ENCODE results near the gene ILF3.
A peak's percentile ranks its signal among the peaks of the same experiment; 100 is the strongest.

ILF3 gene

DNA sequence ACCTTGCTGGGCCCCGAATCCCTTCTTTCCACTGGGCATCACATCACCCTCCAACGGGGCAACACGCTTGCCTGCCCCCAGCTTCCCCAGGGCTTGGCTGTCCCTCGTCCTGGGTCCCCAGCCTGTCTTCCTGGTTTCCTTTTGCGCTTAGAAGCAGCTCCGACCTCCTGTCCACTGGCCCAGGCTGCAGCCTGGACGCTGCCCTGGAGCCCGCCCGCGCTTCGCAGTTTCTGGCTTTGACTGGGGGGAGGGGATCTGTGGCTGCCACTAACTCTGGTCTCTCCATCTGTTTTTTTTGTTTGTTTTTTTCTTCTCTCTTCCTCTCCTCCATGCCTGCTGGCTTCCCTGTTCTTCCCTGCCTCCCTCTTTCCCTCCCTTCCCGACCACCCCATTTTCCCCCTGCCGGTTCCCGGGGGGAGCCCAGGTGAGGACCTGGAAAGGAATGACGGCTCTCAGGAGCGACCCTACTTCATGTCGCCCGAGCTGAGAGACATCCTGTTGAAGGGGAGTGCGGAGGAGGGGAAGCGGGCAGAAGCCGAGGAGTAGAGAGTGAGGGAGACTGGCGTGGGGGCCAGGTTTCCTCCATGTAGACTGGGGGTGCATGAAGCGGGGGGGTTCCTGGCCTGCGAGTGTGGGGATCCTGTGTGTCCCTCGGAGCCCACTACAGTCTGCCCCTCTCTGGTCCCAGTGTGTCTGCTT is 11.5 kb upstream of the ILF3 start:
- H2AFZ ChIP-seq (ENCODE audit: low read length, unreplicated experiment), result no peak overlapping the region
- no peak overlapping the region for H3K27ac ChIP-seq (ENCODE audit: low read depth, low read length)
- H3K27me3 ChIP-seq (ENCODE audit: insufficient read depth, low read length), result no peaks in the 10 kb centered on the region
- H3K4me3 ChIP-seq (ENCODE audit: low read depth, low read length), result no peak overlapping the region
- H3K36me3 ChIP-seq (ENCODE audit: insufficient read depth, low read length), result no peaks in the 10 kb centered on the region
- H3K79me2 ChIP-seq (ENCODE audit: control insufficient read depth, insufficient read depth, low read length, unreplicated experiment), result no peaks in the 10 kb centered on the region
- H3K4me1 ChIP-seq (ENCODE audit: control insufficient read depth, insufficient read depth, low read length, unreplicated experiment), result no peaks in the 10 kb centered on the region

DNA sequence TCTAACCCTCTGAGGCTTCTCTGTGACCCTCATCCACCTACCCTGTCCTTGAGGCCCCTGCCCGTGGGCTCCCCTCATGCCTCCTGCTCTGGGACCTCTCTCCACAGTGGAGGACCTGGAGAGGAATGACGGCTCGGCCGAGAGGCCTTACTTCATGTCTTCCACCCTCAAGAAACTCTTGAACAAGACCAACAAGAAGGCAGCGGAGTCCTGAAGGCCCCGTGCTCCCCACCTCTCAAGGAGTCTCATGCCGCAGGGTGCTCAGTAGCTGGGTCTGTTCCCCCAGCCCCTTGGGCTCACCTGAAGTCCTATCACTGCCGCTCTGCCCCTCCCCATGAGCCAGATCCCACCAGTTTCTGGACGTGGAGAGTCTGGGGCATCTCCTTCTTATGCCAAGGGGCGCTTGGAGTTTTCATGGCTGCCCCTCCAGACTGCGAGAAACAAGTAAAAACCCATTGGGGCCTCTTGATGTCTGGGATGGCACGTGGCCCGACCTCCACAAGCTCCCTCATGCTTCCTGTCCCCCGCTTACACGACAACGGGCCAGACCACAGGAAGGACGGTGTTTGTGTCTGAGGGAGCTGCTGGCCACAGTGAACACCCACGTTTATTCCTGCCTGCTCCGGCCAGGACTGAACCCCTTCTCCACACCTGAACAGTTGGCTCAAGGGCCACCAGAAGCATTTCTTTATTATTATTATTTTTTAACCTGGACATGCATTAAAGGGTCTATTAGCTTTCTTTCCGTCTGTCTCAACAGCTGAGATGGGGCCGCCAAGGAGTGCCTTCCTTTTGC is 10.8 kb upstream of the ILF3 start:
- H3K79me2 ChIP-seq (ENCODE audit: control insufficient read depth, insufficient read depth, low read length, unreplicated experiment), result no peaks in the 10 kb centered on the region
- H3K27me3 ChIP-seq (ENCODE audit: insufficient read depth, low read length), result no peaks in the 10 kb centered on the region
- H3K4me1 ChIP-seq (ENCODE audit: control insufficient read depth, insufficient read depth, low read length, unreplicated experiment), result no peaks in the 10 kb centered on the region
- H3K27ac ChIP-seq (ENCODE audit: low read depth, low read length), result no peak overlapping the region
- H2AFZ ChIP-seq (ENCODE audit: low read length, unreplicated experiment), result no peak overlapping the region
- no peak overlapping the region for H3K4me3 ChIP-seq (ENCODE audit: low read depth, low read length)
- H3K36me3 ChIP-seq (ENCODE audit: insufficient read depth, low read length), result no peaks in the 10 kb centered on the region

DNA sequence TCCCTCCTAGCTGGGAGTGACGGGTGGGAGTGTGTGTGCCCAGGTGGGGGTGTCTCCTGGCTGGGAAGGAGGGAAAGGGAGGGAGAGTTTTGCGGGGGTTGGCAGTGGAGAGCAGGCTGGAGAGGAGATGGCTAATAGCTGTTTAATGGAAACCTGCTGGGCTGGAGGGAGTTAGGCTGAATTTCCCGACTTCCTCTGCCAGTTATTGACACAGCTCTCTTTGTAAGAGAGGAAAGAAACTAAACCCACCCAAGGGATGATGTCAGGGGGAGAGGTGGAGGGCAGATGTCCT is 10.2 kb upstream of the ILF3 start:
- no peaks in the 10 kb centered on the region for H3K36me3 ChIP-seq (ENCODE audit: insufficient read depth, low read length)
- no peaks in the 10 kb centered on the region for H3K27me3 ChIP-seq (ENCODE audit: insufficient read depth, low read length)
- H3K27ac ChIP-seq (ENCODE audit: low read depth, low read length), result no peak overlapping the region
- no peaks in the 10 kb centered on the region for H3K79me2 ChIP-seq (ENCODE audit: control insufficient read depth, insufficient read depth, low read length, unreplicated experiment)
- H3K4me3 ChIP-seq (ENCODE audit: low read depth, low read length), result no peak overlapping the region
- no peaks in the 10 kb centered on the region for H3K4me1 ChIP-seq (ENCODE audit: control insufficient read depth, insufficient read depth, low read length, unreplicated experiment)
- no peak overlapping the region for H2AFZ ChIP-seq (ENCODE audit: low read length, unreplicated experiment)

DNA sequence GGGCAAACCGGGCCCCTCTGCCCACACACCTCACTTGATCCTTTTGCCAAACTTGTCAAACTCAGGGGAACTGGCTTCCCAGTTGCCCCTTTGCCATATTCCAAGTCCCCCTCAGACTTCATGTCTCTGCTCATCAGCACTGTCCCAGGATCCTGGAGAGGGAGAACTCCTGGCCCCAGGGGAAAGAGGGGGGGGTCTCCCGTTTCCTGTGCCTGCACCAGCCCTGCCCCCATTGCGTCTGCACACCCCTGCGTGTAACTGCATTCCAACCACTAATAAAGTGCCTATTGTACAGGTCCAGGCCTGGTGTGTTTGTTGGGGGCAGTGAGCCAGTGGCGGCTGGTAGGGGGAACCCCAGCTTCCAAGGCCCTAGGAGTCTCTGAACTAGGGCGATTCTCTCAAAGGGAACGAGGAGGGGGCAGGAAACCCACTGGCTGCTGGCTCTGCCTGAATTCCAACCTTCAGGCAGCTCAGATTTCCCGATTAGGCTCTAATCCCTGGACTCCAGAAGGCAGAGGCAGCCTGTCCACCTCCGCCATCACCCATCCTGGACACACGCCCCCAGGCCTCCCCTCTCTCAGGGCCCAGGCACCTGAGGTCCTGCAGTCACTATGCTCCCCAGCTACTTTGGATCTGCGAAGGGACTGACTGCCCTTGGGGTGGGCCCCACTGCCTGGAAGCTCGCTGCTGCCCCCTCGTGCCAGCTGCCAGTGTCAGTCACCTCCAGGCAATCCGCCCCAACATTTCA is 9.7 kb upstream of the ILF3 start:
- no peak overlapping the region for H3K4me3 ChIP-seq (ENCODE audit: low read depth, low read length)
- H3K79me2 ChIP-seq (ENCODE audit: control insufficient read depth, insufficient read depth, low read length, unreplicated experiment), result no peaks in the 10 kb centered on the region
- H3K27ac ChIP-seq (ENCODE audit: low read depth, low read length), result no peak overlapping the region
- no peaks in the 10 kb centered on the region for H3K36me3 ChIP-seq (ENCODE audit: insufficient read depth, low read length)
- H3K27me3 ChIP-seq (ENCODE audit: insufficient read depth, low read length), result no peaks in the 10 kb centered on the region
- no peak overlapping the region for H2AFZ ChIP-seq (ENCODE audit: low read length, unreplicated experiment)
- H3K4me1 ChIP-seq (ENCODE audit: control insufficient read depth, insufficient read depth, low read length, unreplicated experiment), result no peaks in the 10 kb centered on the region

DNA sequence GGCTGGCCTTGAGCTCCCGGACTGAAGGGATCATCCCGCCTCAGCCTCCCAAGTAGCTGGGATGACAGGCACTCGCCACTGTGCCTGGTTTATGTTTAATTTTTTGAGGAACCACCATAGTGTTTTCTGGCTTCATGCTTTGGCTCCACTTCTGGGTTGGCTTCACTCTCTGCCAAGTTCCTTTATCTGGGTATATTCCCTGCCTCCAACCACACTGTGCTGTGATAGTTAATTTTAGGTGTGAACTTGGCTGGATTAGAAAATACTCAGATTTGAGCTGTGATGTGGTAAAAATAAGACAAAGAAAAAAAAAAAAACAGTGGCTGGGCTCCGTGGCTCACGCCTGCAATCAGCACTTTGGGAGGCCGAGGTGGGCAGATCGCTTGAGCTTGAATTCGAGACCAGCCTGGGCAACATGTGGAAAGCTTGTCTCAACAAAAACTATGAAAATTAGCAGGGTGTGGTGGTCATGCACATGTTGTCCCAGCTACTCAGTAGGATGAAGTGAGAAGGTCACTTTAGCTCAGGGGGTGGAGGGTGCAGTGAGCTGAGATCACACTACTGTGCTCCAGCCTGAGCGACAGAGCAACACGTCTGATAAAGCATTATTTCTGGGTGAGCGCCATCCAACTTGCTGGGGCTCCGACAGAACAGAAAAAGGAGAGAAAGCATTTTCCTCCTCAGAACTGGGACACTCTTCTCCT is 7.5 kb upstream of the ILF3 start:
- no peak overlapping the region for H2AFZ ChIP-seq (ENCODE audit: low read length, unreplicated experiment)
- H3K4me1 ChIP-seq (ENCODE audit: control insufficient read depth, insufficient read depth, low read length, unreplicated experiment), result no peaks in the 10 kb centered on the region
- no peaks in the 10 kb centered on the region for H3K36me3 ChIP-seq (ENCODE audit: insufficient read depth, low read length)
- H3K27ac ChIP-seq (ENCODE audit: low read depth, low read length), result no peak overlapping the region
- H3K79me2 ChIP-seq (ENCODE audit: control insufficient read depth, insufficient read depth, low read length, unreplicated experiment), result no peaks in the 10 kb centered on the region
- no peak overlapping the region for H3K4me3 ChIP-seq (ENCODE audit: low read depth, low read length)
- no peaks in the 10 kb centered on the region for H3K27me3 ChIP-seq (ENCODE audit: insufficient read depth, low read length)

DNA sequence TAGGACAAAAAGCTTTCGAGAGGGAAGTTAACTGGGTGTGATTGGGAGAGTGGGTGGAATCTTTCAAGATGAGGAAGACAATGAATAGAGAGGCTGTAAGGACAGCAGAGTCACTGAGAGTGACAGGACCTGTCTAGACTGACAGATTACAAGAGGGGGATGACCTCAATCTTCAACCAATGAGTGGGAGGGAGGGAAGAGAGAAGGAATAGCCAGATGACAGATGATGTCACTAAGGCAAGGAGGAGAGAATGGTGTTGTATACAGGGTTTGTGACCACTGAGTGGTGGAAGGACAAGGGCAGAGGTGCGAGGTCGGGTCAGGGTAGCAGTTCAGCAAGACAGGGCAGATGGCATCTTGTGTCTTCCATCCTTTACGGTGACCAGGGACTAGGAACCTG is 5.8 kb upstream of the ILF3 start:
- no peaks in the 10 kb centered on the region for H3K36me3 ChIP-seq (ENCODE audit: insufficient read depth, low read length)
- H2AFZ ChIP-seq (ENCODE audit: low read length, unreplicated experiment), result no peak overlapping the region
- H3K27ac ChIP-seq (ENCODE audit: low read depth, low read length), result no peak overlapping the region
- no peaks in the 10 kb centered on the region for H3K27me3 ChIP-seq (ENCODE audit: insufficient read depth, low read length)
- no peak overlapping the region for H3K4me3 ChIP-seq (ENCODE audit: low read depth, low read length)
- H3K4me1 ChIP-seq (ENCODE audit: control insufficient read depth, insufficient read depth, low read length, unreplicated experiment), result no peaks in the 10 kb centered on the region
- peaks cover 7% of the 10 kb centered on the region for H3K79me2 ChIP-seq (ENCODE audit: control insufficient read depth, insufficient read depth, low read length, unreplicated experiment)

DNA sequence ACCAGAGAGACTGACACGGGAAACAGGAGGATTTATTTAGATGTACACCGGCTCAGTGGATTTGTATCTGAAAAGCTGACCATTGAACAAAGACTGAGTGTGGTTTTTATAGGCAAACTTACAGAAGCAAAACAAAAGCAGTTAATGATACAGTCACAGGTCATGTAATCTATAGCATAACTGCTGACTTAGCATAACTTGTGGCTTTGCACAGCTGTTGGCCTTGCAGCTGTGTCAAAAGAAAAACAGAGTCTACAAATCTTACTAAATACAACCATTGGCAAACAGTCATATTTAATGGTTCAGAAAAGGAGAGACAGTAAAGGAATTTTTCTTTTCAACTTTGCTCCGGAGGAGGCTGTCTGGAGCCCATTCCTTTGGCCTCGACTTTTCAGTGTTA is 2.3 kb upstream of the ILF3 start:
- 0 out of 2 replicates have a peak, but pooled peaks cover under 1% of the 10 kb centered on the region for H3K36me3 ChIP-seq (ENCODE audit: insufficient read depth, low read length)
- no peak overlapping the region for H3K27ac ChIP-seq (ENCODE audit: low read depth, low read length)
- peaks cover 31% of the 10 kb centered on the region for H3K79me2 ChIP-seq (ENCODE audit: control insufficient read depth, insufficient read depth, low read length, unreplicated experiment)
- no peaks in the 10 kb centered on the region for H3K27me3 ChIP-seq (ENCODE audit: insufficient read depth, low read length)
- no peak overlapping the region for H3K4me3 ChIP-seq (ENCODE audit: low read depth, low read length)
- H3K4me1 ChIP-seq (ENCODE audit: control insufficient read depth, insufficient read depth, low read length, unreplicated experiment), result no peaks in the 10 kb centered on the region
- H2AFZ ChIP-seq (ENCODE audit: low read length, unreplicated experiment), result no peak overlapping the region

DNA sequence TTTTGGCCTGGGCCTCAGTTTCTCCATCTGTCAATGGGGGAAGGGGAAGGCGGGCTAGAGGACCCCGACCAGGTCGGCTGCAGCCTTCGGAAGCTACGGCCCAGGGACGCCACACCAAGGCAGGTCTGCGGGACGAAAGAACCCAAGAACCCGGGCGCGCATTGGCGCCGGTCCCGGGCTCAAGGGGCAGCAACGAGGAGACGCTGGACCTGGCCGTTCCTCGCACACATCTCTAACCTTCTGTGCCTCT is 739 bp upstream of the ILF3 start:
- Histone ChIP-seq H2AFZ (ENCODE audit: low read length, unreplicated experiment) (peak overlapping the region; percentile 88), H3K79me2 (ENCODE audit: control insufficient read depth, insufficient read depth, low read length, unreplicated experiment) (peaks cover 46% of the 10 kb centered on the region), H3K36me3 (ENCODE audit: insufficient read depth, low read length) (peaks cover 3% of the 10 kb centered on the region; the same call in 1 of the 2 replicates), H3K4me3 (ENCODE audit: low read depth, low read length) (peak overlapping the region; percentile 96), H3K27ac (ENCODE audit: low read depth, low read length) (peak overlapping the region; percentile 97), H3K4me1 (ENCODE audit: control insufficient read depth, insufficient read depth, low read length, unreplicated experiment) (no peaks in the 10 kb centered on the region), H3K27me3 (ENCODE audit: insufficient read depth, low read length) (no peaks in the 10 kb centered on the region)

DNA sequence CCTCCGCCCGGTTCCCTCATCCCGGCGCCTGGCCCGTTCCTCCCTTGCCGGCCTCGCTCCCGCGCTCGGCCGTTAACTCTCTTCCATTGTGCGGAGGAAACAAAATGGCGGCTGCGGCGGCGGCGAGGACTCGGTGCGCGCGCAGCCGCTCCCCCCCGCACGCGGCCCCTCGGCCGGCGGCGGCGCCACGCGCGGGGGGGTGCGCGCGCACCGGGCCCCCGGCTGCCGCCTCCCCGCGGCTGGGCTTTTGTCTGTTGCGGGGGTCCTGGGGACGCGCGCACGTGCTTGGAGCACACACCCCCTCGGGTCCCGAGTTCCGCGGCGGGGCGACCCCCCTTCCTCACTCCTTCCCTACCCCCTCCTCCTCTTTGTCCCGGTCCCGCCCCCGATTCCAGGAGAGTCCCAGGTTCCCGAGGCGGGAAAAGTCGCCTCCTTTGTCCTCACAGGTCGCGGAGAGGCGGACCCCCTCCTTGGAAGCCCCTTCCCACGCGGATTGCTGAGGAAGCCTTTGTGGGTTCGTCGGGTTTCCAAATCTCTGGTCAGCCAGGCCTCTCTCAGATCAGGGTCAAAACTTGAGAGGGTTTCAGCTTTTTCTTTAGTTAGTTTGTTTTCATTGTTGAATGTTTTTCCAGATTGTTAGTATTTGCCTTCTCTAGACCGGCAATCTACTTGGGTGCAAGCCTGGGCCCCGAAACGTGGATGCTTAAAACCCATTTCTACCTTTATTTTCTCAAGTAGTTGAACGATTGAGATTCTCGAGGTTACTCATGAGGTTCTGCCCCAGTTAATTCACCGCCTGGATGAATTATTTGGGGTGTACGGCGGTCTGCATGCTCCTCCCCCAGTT is 687 bp downstream of the ILF3 start:
- Histone ChIP-seq H3K79me2 (ENCODE audit: control insufficient read depth, insufficient read depth, low read length, unreplicated experiment) (peaks cover 60% of the 10 kb centered on the region), H3K27me3 (ENCODE audit: insufficient read depth, low read length) (no peaks in the 10 kb centered on the region), H2AFZ (ENCODE audit: low read length, unreplicated experiment) (no peak overlapping the region), H3K36me3 (ENCODE audit: insufficient read depth, low read length) (peaks cover 3% of the 10 kb centered on the region; the same call in 1 of the 2 replicates), H3K27ac (ENCODE audit: low read depth, low read length) (peak overlapping the region; percentile 97), H3K4me1 (ENCODE audit: control insufficient read depth, insufficient read depth, low read length, unreplicated experiment) (no peaks in the 10 kb centered on the region), H3K4me3 (ENCODE audit: low read depth, low read length) (peak overlapping the region; percentile 96)

Data from ACC112 (cell line).